GM04504 (cell line): ENCODE results near the gene PRSS23.
"Not testable (repeated sequence)": the region's sequence is repeated elsewhere in the genome, so short reads cannot be mapped to it uniquely, and the experiment has no call there.

ENCODE experiments used
- DNase-seq: peaks from one replicate; pipeline ENCODE4 v3.0.0-alpha.2; 2012; ENCODE audit warnings: low read depth

Gene PRSS23

DNA sequence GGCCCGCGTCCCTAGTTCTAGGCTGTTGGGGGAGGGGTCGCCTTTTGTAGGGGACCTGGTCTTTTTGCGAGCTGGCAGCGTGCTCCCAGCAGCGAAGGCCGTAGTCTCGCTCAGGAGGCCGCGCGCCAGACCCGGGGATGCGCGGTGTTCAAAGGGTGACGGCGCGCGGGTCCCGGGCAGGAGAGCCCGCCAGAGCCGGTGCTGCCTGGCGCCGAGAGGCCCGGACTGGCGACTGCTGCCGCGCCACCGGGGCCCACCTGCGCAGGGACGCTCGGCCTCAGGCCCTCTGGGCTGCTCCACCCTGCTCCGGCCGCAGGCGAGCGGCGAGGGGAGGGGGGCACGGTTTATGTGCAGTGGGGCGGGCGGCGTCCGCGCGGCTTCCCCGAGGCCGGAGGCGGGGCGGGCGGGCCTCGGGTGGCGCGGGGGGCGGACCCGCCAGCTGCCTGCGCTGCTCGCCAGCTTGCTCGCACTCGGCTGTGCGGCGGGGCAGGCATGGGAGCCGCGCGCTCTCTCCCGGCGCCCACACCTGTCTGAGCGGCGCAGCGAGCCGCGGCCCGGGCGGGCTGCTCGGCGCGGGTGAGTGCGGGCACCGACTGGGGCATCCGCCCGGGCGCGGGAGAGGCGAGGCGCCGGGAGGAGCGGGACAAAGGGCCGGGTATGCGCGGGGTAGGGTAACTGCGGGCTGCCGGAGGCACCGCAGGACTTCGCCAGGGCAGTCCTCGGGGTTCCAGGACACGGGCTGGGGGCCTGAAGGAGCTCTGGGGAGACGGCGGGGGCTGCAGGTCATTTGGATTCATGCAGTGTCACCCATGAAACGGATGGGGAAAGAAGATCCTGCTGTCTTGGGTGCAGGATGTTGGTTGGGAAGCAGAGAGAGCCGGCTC, at the start of gene PRSS23:
TSS of gene PRSS23 (plus strand) at position 467 of the 884 bp plus-strand sequence. CDS start 7,102 bp downstream, outside the sequence.
- no peak for DNase-seq

- DNase-seq = no peak
Measured at GRCh38 chr11:86753459-86753858, 46.9 kb upstream of the PRSS23 start.

- no peak for DNase-seq
Measured at GRCh38 chr11:86755146-86755545, 45.2 kb upstream of the PRSS23 start.

- DNase-seq = no peak
Measured at GRCh38 chr11:86758171-86758570, 42.2 kb upstream of the PRSS23 start.

GRCh38 chr11:86760577-86760976, 39.8 kb upstream of the PRSS23 start:
- no peak for DNase-seq

- peak; percentile 30 for DNase-seq
Measured at GRCh38 chr11:86761978-86762377, 38.4 kb upstream of the PRSS23 start.

GRCh38 chr11:86765203-86765602, 35.1 kb upstream of the PRSS23 start:
- DNase-seq = no peak

- DNase-seq = no peak
Measured at GRCh38 chr11:86765878-86766277, 34.5 kb upstream of the PRSS23 start.

DNA sequence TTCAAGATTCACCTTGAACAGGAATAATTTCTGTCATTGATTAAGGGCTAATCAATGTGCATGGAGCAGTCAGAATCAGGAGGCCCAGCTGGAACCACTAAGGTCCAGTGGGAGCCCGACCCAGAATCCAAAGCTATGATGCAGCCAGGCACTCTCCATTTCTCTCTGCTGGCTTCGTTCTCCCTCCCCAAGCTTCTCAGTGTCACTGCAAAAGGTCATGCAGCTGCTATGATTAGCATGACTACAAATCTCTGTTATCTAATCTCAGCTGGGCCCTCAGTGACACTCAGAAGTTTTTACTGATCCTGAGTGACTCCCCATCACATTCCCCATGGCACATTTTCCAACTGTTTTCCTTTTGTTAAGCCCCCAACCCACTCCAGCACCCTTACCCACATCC, 31.1 kb upstream of the PRSS23 start:
- no peak for DNase-seq

GRCh38 chr11:86770473-86771027, 29.8 kb upstream of the PRSS23 start:
- DNase-seq = not testable (repeated sequence)

DNA sequence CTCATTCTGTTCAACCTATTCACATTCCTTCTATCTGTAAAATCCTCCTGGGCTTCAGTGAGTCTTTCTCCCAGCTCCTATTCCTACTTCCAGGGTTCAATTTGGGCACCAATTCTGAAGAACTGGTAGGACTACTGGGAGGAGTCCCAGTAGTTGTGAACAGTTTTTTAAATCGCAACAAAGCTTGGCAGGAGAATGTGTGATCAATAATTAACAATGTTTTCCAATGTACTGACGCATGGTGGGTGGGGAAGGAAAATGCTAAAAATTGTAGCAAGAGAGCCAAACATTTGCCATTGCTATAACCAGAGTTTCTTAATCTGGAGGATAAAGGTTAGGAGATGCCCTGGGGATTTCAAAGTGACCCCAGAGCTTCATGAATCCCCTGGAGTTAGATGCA, 27.3 kb upstream of the PRSS23 start:
- no peak for DNase-seq

DNA sequence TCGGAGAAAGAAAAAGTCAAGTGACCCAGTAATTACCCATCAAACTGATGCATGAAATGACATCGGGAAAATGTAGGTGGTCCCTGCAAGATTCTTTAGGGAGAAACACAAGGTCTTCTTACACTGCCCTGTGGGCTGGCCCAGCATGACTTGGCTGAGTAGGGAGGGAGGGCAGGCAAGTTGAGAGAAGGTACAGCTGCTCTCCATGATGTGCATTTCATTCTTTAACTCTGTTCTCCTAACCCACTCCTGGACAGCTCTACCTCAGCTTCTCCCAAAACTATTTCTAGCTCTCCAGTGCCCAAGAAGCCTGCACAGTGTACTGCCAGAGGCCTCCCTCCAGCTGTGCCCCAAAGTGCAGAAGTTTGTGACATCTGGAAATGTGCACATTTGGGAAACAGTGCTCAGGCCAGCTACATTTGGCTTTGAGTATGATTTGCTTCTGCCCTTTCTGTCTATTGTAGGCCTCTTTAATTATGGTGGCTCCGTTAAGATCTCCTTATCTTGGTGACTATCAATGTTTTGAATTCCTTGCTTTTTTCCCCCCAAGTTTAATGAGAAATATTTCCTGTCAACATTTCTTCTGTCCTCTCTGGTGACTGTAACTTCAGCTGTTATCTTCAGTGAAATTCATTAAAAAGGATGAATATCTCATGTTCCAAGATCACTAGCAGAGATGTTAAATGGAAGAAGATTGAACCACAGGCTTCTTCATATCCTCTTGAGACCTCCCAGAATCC, 26.7 kb upstream of the PRSS23 start:
- DNase-seq = no peak

GRCh38 chr11:86774417-86774816, 25.9 kb upstream of the PRSS23 start:
- DNase-seq = no peak

DNA sequence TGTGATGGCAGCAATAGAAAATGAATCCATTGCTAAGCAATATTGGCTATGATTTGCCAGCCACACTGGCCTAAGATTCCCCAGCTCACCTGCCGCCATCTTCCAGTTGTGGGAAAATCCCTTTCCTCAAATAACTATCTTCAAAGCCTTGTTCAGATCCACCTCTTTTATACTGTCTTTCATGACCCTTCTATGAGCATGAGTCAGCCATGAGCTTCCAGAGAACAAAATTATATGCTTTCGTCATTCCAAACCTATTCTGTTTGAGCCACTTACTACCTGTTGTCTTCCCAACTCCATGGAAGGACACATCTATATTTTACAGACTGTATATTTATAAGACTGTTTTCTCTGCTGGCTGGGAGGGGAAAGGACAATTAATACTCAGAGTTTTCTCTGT, 25.0 kb upstream of the PRSS23 start:
- no peak for DNase-seq

- DNase-seq = no peak
Measured at GRCh38 chr11:86781546-86781945, 18.8 kb upstream of the PRSS23 start.

DNA sequence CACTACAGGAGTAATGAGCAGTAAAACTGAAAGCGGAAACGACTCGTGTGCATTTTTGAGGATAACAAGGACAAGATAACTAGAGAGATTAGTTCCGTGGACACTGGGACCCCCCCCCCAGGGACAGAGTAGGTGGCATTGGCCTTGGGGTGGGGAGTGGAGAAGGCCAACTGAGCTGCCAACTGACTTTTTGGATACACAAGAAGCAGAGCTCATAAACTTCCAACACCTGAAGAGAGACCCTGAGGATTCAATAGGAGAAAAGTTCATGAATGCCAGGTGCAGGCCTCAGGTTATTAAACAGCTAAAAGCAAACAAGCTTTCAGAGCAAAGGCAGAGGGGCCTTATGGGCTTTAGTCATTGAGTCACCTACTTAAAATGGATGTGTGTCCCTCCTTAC, 17.6 kb upstream of the PRSS23 start:
- no peak for DNase-seq

DNA sequence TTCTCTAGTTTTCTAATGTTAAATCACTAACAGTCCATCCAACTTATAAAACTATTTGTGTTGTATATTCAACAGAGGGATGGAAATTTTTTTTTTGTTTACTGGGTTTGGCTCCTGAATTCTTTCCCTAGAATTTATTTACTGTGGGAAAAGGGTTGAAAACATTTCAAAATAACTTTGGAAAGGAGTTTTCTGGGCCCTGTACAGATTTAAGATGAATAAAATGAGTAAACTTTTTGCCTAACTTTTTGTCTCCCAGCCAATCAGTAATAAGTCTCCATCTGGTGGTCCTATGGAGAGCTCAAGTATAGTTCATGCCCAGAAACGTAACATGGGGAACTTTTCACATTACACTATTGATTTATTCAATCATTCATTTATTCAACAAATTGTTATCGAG, 16.7 kb upstream of the PRSS23 start:
- no peak for DNase-seq

DNA sequence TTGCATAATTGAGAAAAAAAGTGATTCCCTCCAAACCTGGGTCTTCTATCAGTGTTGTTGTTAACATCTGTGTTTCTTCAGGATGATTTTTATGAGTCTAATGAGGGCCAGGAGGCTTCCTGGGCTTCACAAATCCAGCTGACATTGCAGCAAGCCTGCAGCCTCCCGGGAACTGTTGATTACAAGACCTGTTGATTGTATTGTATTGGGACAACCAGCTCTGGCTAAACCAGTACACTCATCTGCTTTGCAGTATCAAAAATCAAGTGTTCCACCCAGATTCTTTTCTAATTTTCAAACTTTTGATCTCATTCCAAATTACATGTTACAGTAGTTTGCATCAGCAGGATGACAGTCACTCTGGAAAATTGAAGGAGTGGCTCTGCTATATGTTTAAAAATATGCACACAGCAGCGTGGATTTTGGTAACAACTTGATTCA, 16.1 kb upstream of the PRSS23 start:
- DNase-seq = peak; percentile 35

GRCh38 chr11:86785576-86785975, 14.8 kb upstream of the PRSS23 start:
- DNase-seq = peak; percentile 30

DNA sequence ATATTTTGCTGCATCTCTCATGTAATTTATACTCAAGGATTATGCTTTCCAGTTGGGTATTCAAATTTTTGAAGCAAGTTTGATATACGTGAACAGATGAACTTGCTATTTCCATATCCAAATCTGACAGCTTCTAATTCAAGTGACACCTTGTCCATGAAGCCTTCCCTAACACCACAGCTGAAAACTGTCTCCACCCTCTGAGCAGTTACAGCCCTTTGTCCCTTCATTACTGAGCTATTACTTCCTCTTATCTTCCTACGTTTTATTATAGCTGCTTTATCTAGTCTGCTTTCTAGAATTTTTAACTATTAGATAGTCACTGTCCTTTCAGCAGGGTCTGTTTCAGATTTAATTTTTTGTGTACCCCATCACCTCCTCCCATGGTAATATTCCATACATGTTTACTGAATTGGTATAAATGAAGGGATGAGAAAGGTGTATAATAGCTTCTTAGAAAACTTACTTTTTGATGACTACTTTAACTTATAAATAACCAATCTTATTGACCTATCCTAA, 13.3 kb upstream of the PRSS23 start:
- DNase-seq = no peak

DNA sequence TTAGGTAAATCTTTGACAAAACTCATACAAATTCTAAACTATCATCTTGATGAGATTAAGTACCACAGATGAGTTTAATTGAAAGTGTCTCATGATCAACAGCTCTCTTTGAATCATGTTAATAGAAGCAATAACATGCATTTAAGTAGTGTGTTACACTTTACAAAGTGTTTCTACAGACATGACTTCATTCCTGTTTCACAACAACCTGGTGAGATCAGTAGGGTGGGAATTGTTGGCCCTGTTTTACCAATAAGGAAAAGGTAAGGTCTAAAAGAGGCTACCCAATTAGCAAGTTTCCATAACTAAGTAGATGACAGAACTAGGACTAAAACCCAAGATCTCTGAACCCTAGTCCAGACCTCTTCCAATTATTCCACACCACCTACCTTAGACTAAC, 12.7 kb upstream of the PRSS23 start:
- DNase-seq = no peak

DNA sequence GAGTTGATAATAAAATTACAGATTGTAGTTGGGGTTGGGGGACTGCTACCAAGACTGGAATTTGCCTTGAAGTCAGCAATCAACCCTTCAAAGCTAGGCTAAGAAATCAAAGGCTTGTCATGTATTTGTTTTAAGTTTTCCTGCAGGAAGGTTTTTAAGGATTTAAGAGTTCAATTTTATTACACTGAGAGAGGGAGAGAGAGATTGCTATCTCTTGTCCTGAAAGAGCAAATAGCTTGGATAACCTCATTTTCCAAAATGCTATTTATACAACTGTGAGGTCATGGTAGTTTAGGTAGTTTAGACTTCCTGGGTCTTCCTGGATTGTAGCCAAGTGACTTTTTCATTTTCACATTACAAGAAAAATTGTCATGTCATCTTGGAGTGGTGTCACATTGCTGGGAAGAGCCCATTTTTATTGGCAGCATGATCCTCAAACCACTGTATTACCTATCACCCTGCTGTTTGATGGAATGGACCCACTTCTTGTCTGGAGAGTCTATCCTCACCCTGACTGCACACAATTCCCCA, 10.1 kb upstream of the PRSS23 start:
- DNase-seq = no peak
